CD4-positive, alpha-beta T cell (primary cell): ENCODE results near the gene TROAP. TPM values are rescaled to one million over a fixed set of nuclear protein-coding genes. Genes with fewer than 3 reads are reported as not detected.

Experiments
- ATAC-seq: fragments of 200-7000 bp; cut with Tn5 transposase; one replicate; pipeline ENCODE4 v1.10.0; 2022; ENCODE audit warnings: mild to moderate bottlenecking; ENCODE audit not compliant: poor library complexity
- CTCF ChIA-PET: fragments of 350-600 bp; sonication (Branson Sonifier 250); formaldehyde crosslinking; loops from one replicate; lab custom pipeline; 2021; ENCODE audit warnings: antibody characterized with exemption, inconsistent platforms; lab: Charles Lee
- POLR2A ChIA-PET: fragments of 350-600 bp; sonication (Branson Sonifier 250); formaldehyde crosslinking; loops from one replicate; lab custom pipeline; 2021; ENCODE audit warnings: antibody characterized with exemption, inconsistent platforms; lab: Charles Lee
- DNase-seq, 14 experiments: peaks; one replicate each; pipeline ENCODE4 v3.0.0-alpha.2; 2013 to 2020; ENCODE audit warnings: mixed read lengths in 2 of 14
- H3K27ac ChIP-seq, 2 donors: one replicate each; pipeline versions ENCODE4 v1.5.1 to v1.7.0; 2013; ENCODE audit warnings: low read length in 2 of 2, low read depth in 1 of 2, mild to moderate bottlenecking in 1 of 2
- H3K27me3 ChIP-seq, 2 experiments: 1 replicate in 1 of 2; 2 replicates in 1 of 2; pipeline versions ENCODE4 v1.6.1 to v1.7.0; 2013; ENCODE audit warnings: low read length in 2 of 2, control low read depth in 1 of 2, mild to moderate bottlenecking in 1 of 2, moderate library complexity in 1 of 2; ENCODE audit not compliant: insufficient read depth in 2 of 2, control insufficient read depth in 1 of 2
- H3K36me3 ChIP-seq: one replicate; pipeline ENCODE4 v1.6.1; 2013; ENCODE audit warnings: low read length, control low read depth; ENCODE audit not compliant: insufficient read depth
- H3K4me1 ChIP-seq: one replicate; pipeline ENCODE4 v1.6.1; 2013; ENCODE audit warnings: low read length, control low read depth; ENCODE audit not compliant: insufficient read depth
- H3K4me3 ChIP-seq: one replicate; pipeline ENCODE4 v1.5.1; 2013; ENCODE audit warnings: mild to moderate bottlenecking, low read length, moderate library complexity
- H3K9me3 ChIP-seq, 2 experiments: 1 replicate in 1 of 2; 2 replicates in 1 of 2; pipeline versions ENCODE4 v1.6.1 to v1.7.0; 2013; ENCODE audit warnings: low read length in 2 of 2, mild to moderate bottlenecking in 2 of 2, control low read depth in 1 of 2, moderate library complexity in 1 of 2; ENCODE audit not compliant: control insufficient read depth in 1 of 2, insufficient read depth in 1 of 2
- H3K27ac Mint-ChIP-seq: one replicate; pipeline ENCODE4 v1.8.0; 2020; ENCODE audit warnings: mixed read lengths
- H3K27me3 Mint-ChIP-seq: one replicate; pipeline ENCODE4 v1.8.0; 2021; ENCODE audit warnings: mixed read lengths
- H3K36me3 Mint-ChIP-seq: one replicate; pipeline ENCODE4 v1.8.0; 2021; ENCODE audit warnings: low read depth, mixed read lengths
- H3K4me1 Mint-ChIP-seq: one replicate; pipeline ENCODE4 v1.8.0; 2021; ENCODE audit warnings: low read depth, mixed read lengths
- H3K4me3 Mint-ChIP-seq: one replicate; pipeline ENCODE4 v1.8.0; 2020; ENCODE audit warnings: mild to moderate bottlenecking, mixed read lengths
- H3K9me3 Mint-ChIP-seq: one replicate; pipeline ENCODE4 v1.8.0; 2020; ENCODE audit warnings: mixed read lengths
- CTCF ChIP-seq: fragments of 200-600 bp; IDR thresholded peaks from one replicate; pipeline ENCODE4 v1.8.0; 2022; ENCODE audit warnings: antibody characterized with exemption, mild to moderate bottlenecking
- intact Hi-C, 2 experiments: fragments of 100-400 bp; cut with DNase I in 1 of 2; cut with micrococcal nuclease in 1 of 2; formaldehyde crosslinking; loops; one replicate each; pipeline versions ENCODE4 v1.15.1 to v1.9.0; 2023 to 2025; cut with DNase I, micrococcal nuclease
- total RNA-seq, 174 experiments: library from RNA in 2 of 174; stranded (reverse) in 2 of 174; gene quantifications; one replicate each; pipeline ENCODE4 v1.2.3 and lab custom pipeline; 2021 to 2026

The TROAP gene
- total RNA-seq, 2 experiments from 2014 or later = 0.30 to 0.31 TPM

GRCh38 chr12:49323524-49324097 lies 556 bp downstream of the TROAP start:
- Mint-ChIP-seq H3K36me3 (no peaks in the 10 kb centered on the region), H3K9me3 (no peaks in the 10 kb centered on the region), H3K4me3 (peak overlapping the region; percentile 90), H3K27ac (peak overlapping the region; percentile 56), H3K4me1 (peaks cover 19% of the 10 kb centered on the region), H3K27me3 (no peaks in the 10 kb centered on the region)
- DNase-seq (peak in 1 of 14 experiments; percentile 5), ATAC-seq (no peak)
- Histone ChIP-seq H3K9me3 (no peaks in the 10 kb centered on the region), H3K27me3 (no peaks in the 10 kb centered on the region), H3K36me3 (no peaks in the 10 kb centered on the region), H3K4me1 (peaks cover 19% of the 10 kb centered on the region), H3K4me3 (peak overlapping the region; percentile 89), H3K27ac (no peak overlapping the region)
- ChIA-PET POLR2A (interaction anchor here (0.6 to 1.9 kb wide), 14 partner anchors 8 to 418 kb away, joined by 3 to 22 read pairs (median 4); partner anchors contain the start of genes C1QL4, DNAJC22, SPATS2 and TMBIM6), CTCF (interaction anchor here (0.8 to 3.1 kb wide), 5 partner anchors 8 to 257 kb away, joined by 4 to 19 read pairs (median 6); partner anchors contain the start of genes DNAJC22 and SPATS2)
- intact Hi-C loops = loop anchor here (1.0 to 5.0 kb wide), 2 partner anchors 14 to 191 kb away; partner anchors contain the start of genes C1QL4 (in 1 of the 2) and TUBA1B (in 1 of the 2)
- TF ChIP-seq CTCF = no peak

GRCh38 chr12:49325606-49326005 lies 2.6 kb downstream of the TROAP start:
- H3K4me3 Mint-ChIP-seq = no peak overlapping the region
- no peak overlapping the region for H3K27ac Mint-ChIP-seq
- POLR2A ChIA-PET = no interaction called here
- Histone ChIP-seq H3K4me1 (peaks cover 19% of the 10 kb centered on the region), H3K36me3 (no peaks in the 10 kb centered on the region), H3K4me3 (no peak overlapping the region), H3K27ac (no peak overlapping the region), H3K27me3 (no peaks in the 10 kb centered on the region), H3K9me3 (no peaks in the 10 kb centered on the region)
- peaks cover 19% of the 10 kb centered on the region for H3K4me1 Mint-ChIP-seq
- intact Hi-C loops = no loop called here
- no peaks in the 10 kb centered on the region for H3K9me3 Mint-ChIP-seq
- CTCF ChIA-PET = no interaction called here
- ATAC-seq = no peak
- H3K27me3 Mint-ChIP-seq = no peaks in the 10 kb centered on the region
- no peak for TF ChIP-seq CTCF
- no peaks in the 10 kb centered on the region for H3K36me3 Mint-ChIP-seq
- no peak for DNase-seq

- intact Hi-C loops = no loop called here
- peaks cover 17% of the 10 kb centered on the region for H3K27me3 Mint-ChIP-seq
- no peak for DNase-seq
- H3K9me3 ChIP-seq = no peaks in the 10 kb centered on the region
- POLR2A ChIA-PET = no interaction called here
- H3K27ac ChIP-seq = no peak overlapping the region
- CTCF ChIA-PET = no interaction called here
- no peaks in the 10 kb centered on the region for H3K36me3 ChIP-seq
- H3K4me3 ChIP-seq = no peak overlapping the region
- H3K27me3 ChIP-seq = peaks cover 0 to 5% of the 10 kb centered on the region in 2 experiments
- H3K4me1 Mint-ChIP-seq = peaks cover 11% of the 10 kb centered on the region
- TF ChIP-seq CTCF = no peak
- peaks cover 11% of the 10 kb centered on the region for H3K4me1 ChIP-seq
- no peaks in the 10 kb centered on the region for H3K36me3 Mint-ChIP-seq
- H3K9me3 Mint-ChIP-seq = no peaks in the 10 kb centered on the region
- no peak for ATAC-seq
- no peak overlapping the region for H3K4me3 Mint-ChIP-seq
- H3K27ac Mint-ChIP-seq = no peak overlapping the region
Observed at GRCh38 chr12:49327368-49327767, 4.3 kb downstream of the TROAP start.
